Measurements from ENCODE around the gene TEX26.

The TEX26 gene

DNA sequence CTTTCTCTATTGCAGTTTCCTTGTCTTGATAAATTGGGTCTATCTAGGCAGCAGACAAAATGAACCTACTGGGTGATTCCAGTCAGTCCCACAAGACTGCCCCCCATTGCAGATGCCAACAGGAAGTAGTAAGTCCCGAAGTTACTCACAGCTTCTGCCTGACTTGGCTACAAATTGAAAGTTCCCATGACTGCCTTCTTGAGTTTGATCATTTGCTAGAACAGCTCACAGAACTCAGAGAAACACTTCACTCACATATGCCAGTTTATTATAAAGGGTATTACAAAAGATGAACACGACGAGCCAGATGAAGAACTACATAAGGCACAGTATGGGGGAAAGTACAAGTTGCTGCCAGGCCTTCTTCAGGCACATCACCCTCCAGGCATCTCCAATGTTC lies 50.0 kb downstream of the TEX26 start:
- no peak for DNase-seq

GRCh38 chr13:30982906-30983305 lies 50.5 kb downstream of the TEX26 start:
- DNase-seq: no peak

DNA sequence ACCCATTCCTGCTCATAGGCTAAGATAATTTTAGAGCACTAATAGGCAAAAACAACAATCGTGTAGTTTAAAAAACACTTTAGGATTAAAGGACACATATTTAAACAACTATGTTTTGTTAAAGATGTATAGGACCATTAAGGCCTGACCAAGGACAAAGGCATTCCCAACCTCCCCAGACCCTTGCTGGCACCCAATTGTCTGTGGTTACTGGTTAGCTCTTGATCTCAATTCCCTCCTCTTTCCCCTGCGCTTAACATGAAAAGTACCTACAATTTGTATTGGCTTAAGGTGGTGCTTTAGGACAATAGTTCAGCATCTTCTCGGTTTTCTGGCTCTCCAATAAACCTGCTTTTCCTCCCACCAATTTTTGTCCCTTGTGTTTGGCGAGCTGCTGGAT lies 51.0 kb downstream of the TEX26 start:
- DNase-seq: no peak

DNA sequence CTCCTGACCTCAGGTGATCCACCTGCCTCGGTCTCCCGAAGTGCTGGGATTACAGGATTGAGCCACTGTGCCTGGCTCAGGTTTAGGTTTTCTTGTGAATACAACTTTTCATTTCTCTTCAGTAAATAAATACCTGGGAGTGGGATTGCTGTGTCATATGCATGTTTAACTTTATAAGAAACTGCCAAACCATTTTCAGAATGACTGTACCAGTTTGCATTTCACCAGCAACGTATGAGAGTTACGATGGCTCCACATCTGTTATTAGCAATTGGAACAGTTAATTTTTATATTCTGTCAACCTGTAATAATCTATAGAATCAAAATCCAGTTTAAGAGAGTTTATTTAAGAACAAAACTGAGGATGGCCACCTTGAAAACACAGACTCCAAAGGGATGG lies 52.2 kb downstream of the TEX26 start:
- DNase-seq: no peak

DNA sequence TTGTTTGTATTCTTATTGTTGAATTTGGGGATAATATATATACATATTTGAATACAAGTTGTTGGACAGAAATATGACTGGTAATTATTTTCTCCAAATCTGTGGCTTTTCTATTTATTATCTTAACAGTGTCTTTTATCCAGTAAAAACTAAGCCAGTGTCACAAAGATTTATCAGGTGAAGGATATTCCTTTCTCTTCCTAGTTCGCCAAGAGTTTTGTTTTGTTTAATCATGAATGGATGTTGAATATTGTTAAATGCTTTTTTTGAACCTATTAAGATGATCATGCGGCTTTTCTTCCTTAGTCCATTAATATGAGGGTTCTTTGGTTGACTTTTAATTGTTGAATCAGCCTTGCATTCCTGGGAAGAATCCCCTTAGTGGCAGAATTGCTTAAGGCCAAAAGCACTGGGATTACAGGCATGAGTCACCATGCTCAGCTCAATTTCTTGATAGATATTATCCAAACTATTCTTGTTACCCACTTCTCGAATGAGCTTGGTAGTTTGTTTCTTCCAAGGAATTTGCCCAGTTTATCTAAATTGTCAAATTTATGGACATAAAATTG lies 53.3 kb downstream of the TEX26 start:
- no peak for DNase-seq

- no peak for DNase-seq
Measured at GRCh38 chr13:30991184-30991583, 58.7 kb downstream of the TEX26 start.

- DNase-seq: no peak
Measured at GRCh38 chr13:30991922-30992321, 59.5 kb downstream of the TEX26 start.

DNA sequence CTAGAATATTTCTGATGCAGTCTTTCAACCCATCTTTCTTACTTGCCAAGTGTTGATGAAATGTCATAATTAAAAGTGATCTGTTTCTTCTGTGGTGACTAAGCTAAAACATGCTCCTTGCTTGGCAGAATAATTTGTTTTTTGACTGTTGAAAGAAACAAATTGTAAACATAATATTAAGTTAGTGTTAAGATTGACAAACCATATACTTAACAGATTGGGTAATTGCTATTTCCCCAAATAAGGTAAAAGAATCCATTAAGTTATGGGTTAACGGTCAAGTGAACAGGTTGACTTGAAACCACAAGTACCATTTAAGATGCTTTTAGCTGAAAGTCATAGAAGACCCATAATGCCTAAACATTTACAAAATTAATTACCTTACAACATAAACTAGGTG lies 62.9 kb downstream of the TEX26 start:
- no peak for DNase-seq

DNA sequence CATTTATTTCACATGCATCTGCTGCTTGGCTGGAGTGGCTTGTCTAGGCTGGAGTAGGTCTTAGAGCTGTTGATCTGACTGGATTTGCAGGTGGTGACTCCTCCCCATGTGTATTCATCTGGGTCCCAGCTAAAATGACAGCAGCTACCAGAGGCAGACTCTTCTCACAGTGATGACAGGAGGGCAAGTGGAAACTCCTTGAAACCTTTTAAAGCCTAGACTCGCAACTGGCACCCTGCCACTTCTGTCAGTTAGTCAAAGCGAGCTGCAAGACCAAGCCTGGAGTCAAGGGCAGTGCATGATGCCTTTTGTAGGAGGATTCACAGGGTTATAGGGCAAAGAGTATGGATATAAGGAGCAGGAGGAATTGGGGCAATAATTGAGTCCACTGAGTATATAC lies 65.2 kb downstream of the TEX26 start:
- DNase-seq: no peak

DNA sequence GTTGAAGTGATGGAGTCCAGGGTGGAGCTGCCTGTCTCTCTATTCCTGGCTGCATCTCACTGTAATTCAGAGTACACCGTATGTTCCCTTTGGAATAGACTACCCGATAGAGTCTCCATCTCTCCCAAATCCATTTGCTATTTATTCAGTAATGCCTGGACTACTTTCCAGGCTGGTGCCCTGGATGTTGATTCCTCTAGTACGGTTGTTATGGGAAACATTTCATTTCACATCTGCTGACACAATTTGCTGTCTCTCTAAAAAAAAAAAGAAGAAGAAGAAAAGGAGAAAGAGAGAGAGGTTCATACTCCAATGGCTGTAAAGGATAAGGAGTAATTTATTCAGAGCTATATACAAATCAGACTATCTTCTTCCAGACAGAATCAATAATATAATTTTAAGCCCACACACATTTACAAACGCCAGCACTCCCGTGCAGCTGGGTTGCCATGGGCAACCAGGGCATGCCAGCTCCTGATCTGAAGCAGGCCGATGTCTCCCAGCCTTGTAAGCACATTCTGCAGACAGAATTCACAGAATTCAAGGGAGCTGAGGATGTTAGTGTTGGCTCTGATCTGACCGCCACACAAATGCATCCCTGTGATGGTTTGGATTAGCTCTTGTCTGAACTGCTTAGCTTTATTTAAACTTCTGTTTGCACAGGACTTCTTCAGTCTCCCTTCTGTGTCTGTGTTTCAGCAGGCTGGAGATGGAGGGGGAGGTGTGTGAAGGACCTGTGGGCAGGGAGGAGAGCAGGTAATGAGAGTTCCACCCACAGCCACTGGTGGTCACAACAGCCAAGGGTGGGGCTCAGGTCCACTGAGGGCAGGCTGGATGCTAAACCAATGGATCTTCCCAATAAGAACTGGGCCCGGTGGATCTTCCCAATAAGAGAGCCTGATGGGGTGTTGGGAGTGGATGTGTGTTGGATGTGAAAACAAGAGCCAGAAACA lies 66.0 kb downstream of the TEX26 start:
- no peak for DNase-seq

DNA sequence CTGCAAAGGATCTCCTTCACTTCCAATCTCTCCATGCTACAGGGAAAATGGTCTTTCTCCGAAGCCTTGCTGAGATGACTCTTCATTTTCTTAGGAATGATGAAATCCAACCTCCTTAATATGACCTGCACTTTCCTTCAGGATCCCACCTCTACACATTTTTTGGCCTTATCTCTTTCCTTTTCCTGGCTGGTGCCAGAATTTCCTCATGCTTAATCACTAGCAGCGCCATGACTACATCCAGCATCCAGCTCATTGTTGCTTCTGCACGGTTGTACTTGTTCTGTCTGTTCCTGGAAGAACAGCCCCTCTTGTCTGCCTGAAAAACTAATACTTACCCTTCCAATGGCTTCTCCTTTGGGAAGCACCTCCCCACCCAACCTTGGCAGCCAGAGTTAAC lies 68.4 kb downstream of the TEX26 start:
- no peak for DNase-seq

DNA sequence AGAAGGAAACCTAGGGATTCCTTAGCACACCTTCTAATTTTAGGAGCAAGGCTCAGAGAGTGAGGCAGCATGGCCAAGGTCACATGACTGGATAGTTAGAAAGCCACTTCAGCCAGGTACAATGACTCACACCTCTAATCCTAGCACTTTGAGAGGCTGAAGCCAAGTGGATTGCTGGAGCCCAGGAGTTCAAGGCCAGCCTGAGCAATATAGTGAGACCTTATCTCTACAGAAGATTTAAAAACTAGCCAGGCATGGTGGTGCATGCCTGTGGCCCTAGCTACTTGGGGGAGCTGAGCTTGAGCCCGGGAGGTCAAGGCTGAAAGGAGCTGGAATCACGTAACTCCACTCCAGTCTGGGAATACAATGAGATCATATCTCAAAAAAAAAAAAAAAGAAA lies 69.2 kb downstream of the TEX26 start:
- DNase-seq: no peak

DNA sequence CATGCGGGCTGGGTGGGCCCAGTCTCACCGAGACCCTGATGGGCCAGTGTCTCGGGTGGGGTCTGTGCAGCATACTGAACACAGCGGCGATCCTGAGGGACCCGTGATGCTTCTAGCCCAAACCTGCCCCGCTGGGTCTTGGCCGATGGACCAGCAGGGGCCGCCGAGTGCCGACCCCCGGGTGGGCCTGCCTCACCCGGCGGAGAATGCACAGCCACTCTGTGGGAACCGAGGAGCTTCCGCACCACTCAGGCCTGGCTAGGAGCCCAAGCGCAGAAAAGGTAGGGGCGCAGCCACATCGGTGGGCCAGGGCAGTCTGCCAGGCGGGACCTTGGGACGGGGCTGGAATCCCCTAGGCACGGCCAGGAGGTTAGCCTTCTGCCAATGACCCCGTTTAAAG lies 72.6 kb downstream of the TEX26 start:
- no peak for DNase-seq

- peak; percentile 27 for DNase-seq
Measured at GRCh38 chr13:31007417-31007816, 75.0 kb downstream of the TEX26 start.

DNA sequence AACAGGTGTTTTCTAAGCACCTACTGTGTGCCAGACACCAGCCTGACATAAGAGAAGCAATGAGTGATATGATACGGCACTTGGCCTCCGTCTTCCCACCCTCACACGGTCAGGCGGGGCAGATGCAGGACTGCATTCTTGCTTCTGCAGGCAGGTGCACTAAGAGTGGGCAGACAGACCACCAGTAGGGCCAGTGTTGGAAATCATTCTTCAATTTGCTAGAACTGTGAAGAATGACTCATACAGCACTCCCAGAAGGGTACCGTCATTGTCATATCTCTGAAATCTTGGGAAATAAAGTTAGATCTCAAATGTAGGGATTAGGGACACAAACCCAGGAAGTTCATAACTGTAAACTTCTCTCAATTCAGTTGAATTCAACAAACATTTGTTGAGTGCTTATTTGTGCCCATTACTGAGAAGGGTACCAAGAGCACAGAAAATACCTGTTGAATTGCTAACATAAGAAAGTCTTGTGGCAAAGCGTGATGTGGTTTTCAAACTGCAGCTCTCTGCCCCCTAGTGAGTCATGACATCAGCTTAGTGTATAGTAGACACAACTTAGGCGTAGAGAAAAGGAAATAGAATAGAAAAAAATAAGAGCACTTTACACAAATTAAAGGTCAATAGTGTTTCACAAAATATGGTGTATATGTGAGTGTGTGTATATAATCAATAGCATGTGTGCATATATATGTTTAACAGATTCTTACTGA lies 76.1 kb downstream of the TEX26 start:
- DNase-seq: no peak

- DNase-seq: no peak
Measured at GRCh38 chr13:31009166-31009565, 76.7 kb downstream of the TEX26 start.

DNA sequence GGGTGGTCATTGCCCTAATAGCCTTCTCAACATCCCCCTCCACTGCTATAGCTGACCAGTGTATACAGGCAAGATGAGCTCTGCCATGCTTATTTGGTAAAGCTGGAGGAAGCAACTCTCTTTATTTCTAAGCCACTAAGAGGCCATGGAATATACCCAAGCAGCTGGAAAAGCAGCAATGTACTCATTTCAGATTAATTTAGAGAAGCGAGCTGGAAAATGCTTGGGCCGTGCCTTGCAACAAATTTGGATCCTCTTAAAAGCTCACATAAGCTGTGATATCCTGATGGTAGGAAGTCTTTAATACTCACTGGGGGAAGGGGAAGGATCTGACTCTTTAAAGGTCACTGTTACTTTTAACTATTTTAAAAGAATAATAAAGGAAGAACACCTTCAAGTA lies 77.8 kb downstream of the TEX26 start:
- DNase-seq: no peak

DNA sequence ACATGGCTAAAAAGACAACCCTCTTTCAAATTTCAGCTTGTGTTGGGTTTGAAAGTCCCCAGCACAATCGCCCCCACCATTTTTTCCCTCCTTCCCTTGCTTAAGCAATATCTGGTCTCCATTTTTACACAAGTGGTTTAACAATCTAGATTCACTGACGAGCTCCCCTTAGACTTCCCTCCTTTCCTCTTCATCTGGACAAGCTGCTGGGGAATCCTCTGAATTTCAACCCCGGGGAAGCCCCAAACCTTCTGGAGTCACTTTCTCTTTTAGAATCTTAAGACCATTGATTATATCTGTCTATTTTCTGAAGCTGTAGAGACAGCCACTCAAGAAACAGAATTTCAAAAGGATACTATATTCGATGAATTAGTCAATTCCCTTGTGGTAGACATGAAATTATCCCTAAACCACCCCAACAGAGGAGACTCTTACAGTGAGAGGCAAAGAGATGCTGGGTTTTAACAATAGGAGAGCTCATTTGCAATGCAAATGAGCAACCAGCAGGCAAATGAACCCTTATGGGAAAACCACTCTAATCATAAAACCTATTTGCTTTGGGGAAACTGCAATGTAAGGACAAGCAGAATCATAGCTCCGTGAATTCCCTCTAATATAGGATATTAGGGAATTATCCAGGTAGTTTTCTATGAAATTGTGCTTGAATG lies 78.9 kb downstream of the TEX26 start:
- peak; percentile 32 for DNase-seq

- peak; percentile 18 for DNase-seq
Measured at GRCh38 chr13:31011901-31012654, 79.6 kb downstream of the TEX26 start.

DNA sequence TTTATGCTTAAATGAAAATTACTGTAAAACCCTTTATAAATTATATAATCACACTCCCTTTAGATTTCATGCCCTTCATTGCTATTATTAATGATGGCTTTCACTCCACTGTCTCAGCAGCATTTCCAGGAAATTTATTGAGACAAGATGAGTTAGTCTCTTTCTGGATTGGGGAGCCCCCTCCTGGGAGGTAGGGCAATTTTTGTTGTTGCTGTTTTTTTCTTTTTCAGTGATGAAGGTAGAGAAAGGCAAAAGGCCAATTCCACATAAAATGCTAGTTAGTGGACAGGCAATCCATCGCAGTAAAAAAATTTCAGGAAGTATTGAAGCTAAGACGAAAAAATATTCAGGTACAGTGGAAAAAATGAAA lies 80.2 kb downstream of the TEX26 start:
- DNase-seq: no peak

GRCh38 chr13:31014456-31014855 lies 82.0 kb downstream of the TEX26 start:
- peak; percentile 37 for DNase-seq

GRCh38 chr13:31015199-31015598 lies 82.7 kb downstream of the TEX26 start:
- DNase-seq: no peak

All from suppressor macrophage treated with lipopolysaccharide for 4 hours (primary cell).